Astrocyte (in vitro differentiated cells and primary cell): ENCODE measurements around the gene CHD9NB.

Experiments used
- EZH2 ChIP-seq: IDR thresholded peaks from 2 replicates; pipeline ENCODE4 v1.6.1; 2012; ENCODE audit warnings: mild to moderate bottlenecking, low read length, inconsistent platforms; ENCODE audit not compliant: insufficient read depth
- TF ChIP-seq, protein P1 (sequence below): IDR thresholded peaks from 2 replicates; pipeline ENCODE4 v1.5.1; 2011; ENCODE audit warnings: low read depth, mild to moderate bottlenecking, inconsistent platforms, low read length, moderate library complexity; ENCODE audit not compliant: insufficient read depth

DNA sequence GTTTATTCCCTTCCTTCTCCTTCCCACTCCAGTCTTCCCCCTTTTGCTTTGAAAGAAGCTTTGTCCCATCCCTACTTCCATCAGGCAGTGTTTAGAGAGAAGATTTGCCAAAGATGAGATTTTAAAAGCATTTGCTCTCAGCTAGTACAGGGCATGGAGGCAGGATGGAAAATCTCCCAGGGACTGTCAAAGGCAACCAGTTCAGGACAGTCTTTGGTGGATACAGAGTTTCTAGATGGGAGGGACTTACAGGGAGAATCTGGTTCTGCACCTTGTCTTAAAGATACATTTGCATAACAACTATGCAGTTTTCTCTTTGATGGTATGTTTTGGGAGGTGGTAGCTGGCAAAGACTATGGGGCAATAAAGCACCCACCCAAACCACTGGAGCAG, 28.3 kb upstream of the CHD9NB start:
- TF ChIP-seq, protein P1, sequence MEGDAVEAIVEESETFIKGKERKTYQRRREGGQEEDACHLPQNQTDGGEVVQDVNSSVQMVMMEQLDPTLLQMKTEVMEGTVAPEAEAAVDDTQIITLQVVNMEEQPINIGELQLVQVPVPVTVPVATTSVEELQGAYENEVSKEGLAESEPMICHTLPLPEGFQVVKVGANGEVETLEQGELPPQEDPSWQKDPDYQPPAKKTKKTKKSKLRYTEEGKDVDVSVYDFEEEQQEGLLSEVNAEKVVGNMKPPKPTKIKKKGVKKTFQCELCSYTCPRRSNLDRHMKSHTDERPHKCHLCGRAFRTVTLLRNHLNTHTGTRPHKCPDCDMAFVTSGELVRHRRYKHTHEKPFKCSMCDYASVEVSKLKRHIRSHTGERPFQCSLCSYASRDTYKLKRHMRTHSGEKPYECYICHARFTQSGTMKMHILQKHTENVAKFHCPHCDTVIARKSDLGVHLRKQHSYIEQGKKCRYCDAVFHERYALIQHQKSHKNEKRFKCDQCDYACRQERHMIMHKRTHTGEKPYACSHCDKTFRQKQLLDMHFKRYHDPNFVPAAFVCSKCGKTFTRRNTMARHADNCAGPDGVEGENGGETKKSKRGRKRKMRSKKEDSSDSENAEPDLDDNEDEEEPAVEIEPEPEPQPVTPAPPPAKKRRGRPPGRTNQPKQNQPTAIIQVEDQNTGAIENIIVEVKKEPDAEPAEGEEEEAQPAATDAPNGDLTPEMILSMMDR, result no peak
- no peak for TF ChIP-seq EZH2
